NCI-H1105 (cell line): ENCODE data around the gene OR6K6.

ENCODE experiments used
- DNase-seq: peaks from one replicate; lab custom pipeline; 2025; lab: John Stamatoyannopoulos, UW

Gene OR6K6

GRCh38 chr1:158801396-158801795, 46.9 kb downstream of the OR6K6 start:
- no peak for DNase-seq

- no peak for DNase-seq
Observed at GRCh38 chr1:158803678-158804077, 49.2 kb downstream of the OR6K6 start.
